ENCODE data around the gene SERINC2. TPM values are rescaled to one million over a fixed set of nuclear protein-coding genes. Genes with fewer than 3 reads are reported as not detected.

Gene SERINC2
- total and polyA plus RNA-seq, 4 donors = 6.1 to 59.1 (median 38.8) TPM

DNA sequence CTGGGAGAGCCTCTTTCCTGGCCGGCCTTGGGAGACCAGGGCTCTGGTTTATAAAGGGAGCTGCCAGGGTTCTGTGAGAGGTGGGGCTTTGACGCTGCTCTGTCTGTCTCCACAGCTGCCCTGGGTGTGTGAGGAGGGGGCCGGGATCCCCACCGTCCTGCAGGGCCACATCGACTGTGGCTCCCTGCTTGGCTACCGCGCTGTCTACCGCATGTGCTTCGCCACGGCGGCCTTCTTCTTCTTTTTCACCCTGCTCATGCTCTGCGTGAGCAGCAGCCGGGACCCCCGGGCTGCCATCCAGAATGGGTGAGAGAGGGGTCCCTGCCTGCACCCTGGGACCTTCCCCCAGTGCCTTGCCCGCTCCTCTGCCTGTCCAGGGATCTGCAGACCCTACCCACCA, 11.6 kb downstream of the SERINC2 start:
- Histone ChIP-seq H3K4me1 (ENCODE audit: control insufficient read depth in 5 of 5, insufficient read depth in 5 of 5, low read length in 5 of 5) (no peaks in the 10 kb centered on the region), H3K27ac (ENCODE audit: low read depth in 1 of 2, low read length in 1 of 2) (no peak overlapping the region), H3K9ac (ENCODE audit: insufficient read depth in 1 of 2, low read length in 2 of 2) (no peak overlapping the region), H3K27me3 (ENCODE audit: control insufficient read depth in 3 of 3, insufficient read depth in 3 of 3, low read length in 2 of 3) (no peaks in the 10 kb centered on the region), H3K36me3 (ENCODE audit: control insufficient read depth in 4 of 4, insufficient read depth in 4 of 4, low read length in 4 of 4) (peaks cover 0 to 5% (median 0%) of the 10 kb centered on the region in 4 donors), H3K4me3 (no peak overlapping the region), H3K9me3 (ENCODE audit: control insufficient read depth in 4 of 4, insufficient read depth in 3 of 4, low read length in 3 of 4) (no peaks in the 10 kb centered on the region)
- ATAC-seq (ENCODE audit: insufficient read depth, low FRiP score) = no peak
- WGBS, 2 donors = 90 to 95% methylated on average over 15 of the region's 15 CpGs
- DNase-seq = no peak
- TF ChIP-seq CTCF (IDR thresholded peaks at IDR 0.05; ENCODE audit: control extremely low read depth, extremely low read depth) = no peak

DNA sequence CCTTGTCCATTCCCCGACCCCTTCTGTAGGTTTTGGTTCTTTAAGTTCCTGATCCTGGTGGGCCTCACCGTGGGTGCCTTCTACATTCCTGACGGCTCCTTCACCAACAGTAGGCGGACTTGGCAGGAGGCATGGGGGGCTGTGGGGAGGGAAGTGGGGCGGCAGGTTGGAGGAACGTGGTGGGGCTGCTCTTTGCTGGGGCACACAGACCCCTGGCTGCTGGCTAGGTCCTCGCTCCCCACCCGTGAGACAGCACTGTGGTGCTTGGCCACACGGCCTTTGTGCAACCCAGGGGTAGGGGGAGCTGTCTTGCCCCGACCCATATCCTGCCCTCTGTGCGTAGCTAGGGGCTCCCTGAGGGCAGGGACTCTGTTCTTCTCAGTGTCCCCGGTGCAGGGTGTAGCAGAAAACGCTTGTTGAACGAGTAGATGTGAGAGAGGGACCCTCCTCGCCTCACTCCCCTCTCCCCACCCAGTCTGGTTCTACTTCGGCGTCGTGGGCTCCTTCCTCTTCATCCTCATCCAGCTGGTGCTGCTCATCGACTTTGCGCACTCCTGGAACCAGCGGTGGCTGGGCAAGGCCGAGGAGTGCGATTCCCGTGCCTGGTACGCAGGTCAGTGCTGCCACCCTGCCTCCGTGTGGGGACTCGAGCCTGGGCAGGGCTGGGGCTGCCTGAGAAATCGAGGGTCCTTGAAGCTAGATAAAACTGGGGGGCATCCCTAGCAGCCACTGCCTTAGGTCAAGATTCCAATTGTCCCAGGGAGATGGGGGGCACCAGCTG, 12.5 kb downstream of the SERINC2 start:
- Histone ChIP-seq H3K9ac (ENCODE audit: insufficient read depth in 1 of 2, low read length in 2 of 2) (no peak overlapping the region), H3K27me3 (ENCODE audit: control insufficient read depth in 3 of 3, insufficient read depth in 3 of 3, low read length in 2 of 3) (no peaks in the 10 kb centered on the region), H3K9me3 (ENCODE audit: control insufficient read depth in 4 of 4, insufficient read depth in 3 of 4, low read length in 3 of 4) (no peaks in the 10 kb centered on the region), H3K27ac (ENCODE audit: low read depth in 1 of 2, low read length in 1 of 2) (no peak overlapping the region), H3K36me3 (ENCODE audit: control insufficient read depth in 4 of 4, insufficient read depth in 4 of 4, low read length in 4 of 4) (peaks cover 0 to 5% (median 0%) of the 10 kb centered on the region in 4 donors), H3K4me1 (ENCODE audit: control insufficient read depth in 5 of 5, insufficient read depth in 5 of 5, low read length in 5 of 5) (no peaks in the 10 kb centered on the region), H3K4me3 (no peak overlapping the region)
- DNase-seq = no peak
- 75 to 88% methylated on average over 28 of the region's 28 CpGs for WGBS, 2 donors
- no peak for TF ChIP-seq CTCF (IDR thresholded peaks at IDR 0.05; ENCODE audit: control extremely low read depth, extremely low read depth)
- no peak for ATAC-seq (ENCODE audit: insufficient read depth, low FRiP score)

- H3K4me1 ChIP-seq (ENCODE audit: control insufficient read depth in 5 of 5, insufficient read depth in 5 of 5, low read length in 5 of 5) = no peaks in the 10 kb centered on the region
- H3K4me3 ChIP-seq = no peak overlapping the region
- peaks cover 0 to 5% (median 0%) of the 10 kb centered on the region in 4 donors for H3K36me3 ChIP-seq (ENCODE audit: control insufficient read depth in 4 of 4, insufficient read depth in 4 of 4, low read length in 4 of 4)
- no peak for TF ChIP-seq CTCF (IDR thresholded peaks at IDR 0.05; ENCODE audit: control extremely low read depth, extremely low read depth)
- H3K9ac ChIP-seq (ENCODE audit: insufficient read depth in 1 of 2, low read length in 2 of 2) = no peak overlapping the region
- ATAC-seq (ENCODE audit: insufficient read depth, low FRiP score) (no peak), DNase-seq (no peak)
- H3K27ac ChIP-seq (ENCODE audit: low read depth in 1 of 2, low read length in 1 of 2) = no peak overlapping the region
- H3K9me3 ChIP-seq (ENCODE audit: control insufficient read depth in 4 of 4, insufficient read depth in 3 of 4, low read length in 3 of 4) = no peaks in the 10 kb centered on the region
- WGBS, 2 donors = 77 to 88% methylated on average over 13 to 14 of the region's 14 CpGs
- H3K27me3 ChIP-seq (ENCODE audit: control insufficient read depth in 3 of 3, insufficient read depth in 3 of 3, low read length in 2 of 3) = no peaks in the 10 kb centered on the region
These were observed 13.4 kb downstream of the SERINC2 start for GRCh38 chr1:31426249-31426922.

Data from lung (tissue), 12 donors.